ENCODE results near the gene TIMM23.

DNA sequence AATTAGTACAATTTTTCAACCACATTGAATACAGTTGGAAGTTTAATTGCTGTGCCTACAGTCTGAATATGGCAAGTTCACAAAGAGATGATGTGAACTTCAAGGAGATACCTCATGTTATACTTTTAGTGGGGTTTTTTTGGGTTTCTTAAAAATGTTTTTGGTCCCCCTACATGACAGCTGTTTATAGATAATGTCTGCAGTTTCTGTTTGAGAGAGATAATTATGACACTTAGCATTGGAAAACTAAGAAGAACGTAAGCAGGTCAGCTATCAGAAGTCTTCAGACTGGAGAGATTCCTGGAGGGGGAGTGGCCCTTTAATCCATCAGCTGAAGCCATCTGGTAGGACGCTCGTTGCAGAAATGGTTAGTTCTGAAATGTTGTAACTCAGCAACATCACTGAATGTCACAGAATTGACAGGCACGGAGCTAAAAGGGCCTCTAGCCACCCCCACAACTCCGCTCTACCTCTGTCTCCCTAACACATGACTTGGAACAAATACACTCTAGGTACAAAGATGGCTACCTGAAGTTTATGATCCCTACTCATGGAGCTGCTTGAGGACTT lies 29.0 kb downstream of the TIMM23 start:
- TF ChIP-seq POLR2A (IDR thresholded peaks at IDR 0.05): no peak
- TF ChIP-seq, protein P1, sequence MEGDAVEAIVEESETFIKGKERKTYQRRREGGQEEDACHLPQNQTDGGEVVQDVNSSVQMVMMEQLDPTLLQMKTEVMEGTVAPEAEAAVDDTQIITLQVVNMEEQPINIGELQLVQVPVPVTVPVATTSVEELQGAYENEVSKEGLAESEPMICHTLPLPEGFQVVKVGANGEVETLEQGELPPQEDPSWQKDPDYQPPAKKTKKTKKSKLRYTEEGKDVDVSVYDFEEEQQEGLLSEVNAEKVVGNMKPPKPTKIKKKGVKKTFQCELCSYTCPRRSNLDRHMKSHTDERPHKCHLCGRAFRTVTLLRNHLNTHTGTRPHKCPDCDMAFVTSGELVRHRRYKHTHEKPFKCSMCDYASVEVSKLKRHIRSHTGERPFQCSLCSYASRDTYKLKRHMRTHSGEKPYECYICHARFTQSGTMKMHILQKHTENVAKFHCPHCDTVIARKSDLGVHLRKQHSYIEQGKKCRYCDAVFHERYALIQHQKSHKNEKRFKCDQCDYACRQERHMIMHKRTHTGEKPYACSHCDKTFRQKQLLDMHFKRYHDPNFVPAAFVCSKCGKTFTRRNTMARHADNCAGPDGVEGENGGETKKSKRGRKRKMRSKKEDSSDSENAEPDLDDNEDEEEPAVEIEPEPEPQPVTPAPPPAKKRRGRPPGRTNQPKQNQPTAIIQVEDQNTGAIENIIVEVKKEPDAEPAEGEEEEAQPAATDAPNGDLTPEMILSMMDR (IDR thresholded peaks at IDR 0.05): no peak
- TF ChIP-seq POLR2AphosphoS5 (IDR thresholded peaks at IDR 0.05): no peak
